GM23338 (cell line): ENCODE measurements around the gene C2orf15. TPM values are rescaled to one million over a fixed set of nuclear protein-coding genes. Genes with fewer than 3 reads are reported as not detected.

Source experiments
- ATAC-seq: fragments of 200-7000 bp; cut with Tn5 transposase; 3 replicates; pipeline ENCODE4 v1.9.1; 2020
- DNase-seq: peaks from one replicate; pipeline ENCODE4 v3.0.0-alpha.2; 2015; ENCODE audit warnings: low spot score
- H2AFZ ChIP-seq: fragments of 200-600 bp; sonication (generic); 2 replicates; pipeline ENCODE4 v1.8.0; 2016; ENCODE audit warnings: antibody characterized with exemption, mild to moderate bottlenecking, moderate library complexity
- H3F3A ChIP-seq: fragments of 200-600 bp; sonication (generic); replicated peaks from 2 replicates; pipeline ENCODE4 v1.8.0; 2017; ENCODE audit warnings: antibody characterized with exemption, mixed run types, low read depth
- H3K27ac ChIP-seq: fragments of 200-600 bp; sonication (generic); 2 replicates; pipeline ENCODE4 v1.6.1; 2016; ENCODE audit warnings: low read depth
- H3K27me3 ChIP-seq: fragments of 200-600 bp; sonication (generic); 2 replicates; pipeline ENCODE4 v1.8.0; 2016; ENCODE audit warnings: mild to moderate bottlenecking, mixed run types, moderate library complexity; ENCODE audit not compliant: insufficient read depth
- H3K36me3 ChIP-seq: fragments of 200-600 bp; sonication (generic); 2 replicates; pipeline ENCODE4 v1.8.0; 2016; ENCODE audit warnings: mild to moderate bottlenecking; ENCODE audit not compliant: insufficient read depth
- H3K4me1 ChIP-seq: fragments of 200-600 bp; sonication (generic); 2 replicates; pipeline ENCODE4 v1.8.0; 2016; ENCODE audit warnings: mild to moderate bottlenecking, moderate library complexity; ENCODE audit not compliant: insufficient read depth
- H3K4me2 ChIP-seq: fragments of 200-600 bp; sonication (generic); 2 replicates; pipeline ENCODE4 v1.7.1; 2017; ENCODE audit warnings: mixed run types
- H3K4me3 ChIP-seq: fragments of 200-600 bp; sonication (generic); 2 replicates; pipeline ENCODE4 v1.6.1; 2016; ENCODE audit warnings: mixed run types
- H3K79me2 ChIP-seq: fragments of 200-600 bp; sonication (generic); replicated peaks from 2 replicates; pipeline ENCODE4 v1.8.0; 2017; ENCODE audit warnings: mild to moderate bottlenecking; ENCODE audit not compliant: insufficient read depth
- H3K9me2 ChIP-seq: fragments of 200-600 bp; sonication (generic); 2 replicates; pipeline ENCODE4 v1.8.0; 2017; ENCODE audit not compliant: insufficient read depth
- H4K20me1 ChIP-seq: fragments of 200-600 bp; sonication (generic); replicated peaks from 2 replicates; pipeline ENCODE4 v1.8.0; 2017; ENCODE audit warnings: mild to moderate bottlenecking; ENCODE audit not compliant: insufficient read depth
- H3K27ac Mint-ChIP-seq: 2 replicates; pipeline ENCODE4 v1.8.0; 2020; ENCODE audit warnings: inconsistent platforms, mild to moderate bottlenecking, moderate library complexity, mixed read lengths
- H3K27me3 Mint-ChIP-seq: 3 replicates; pipeline ENCODE4 v1.8.0; 2022; ENCODE audit warnings: low read depth, mild to moderate bottlenecking, moderate library complexity, mixed read lengths, inconsistent platforms; ENCODE audit not compliant: insufficient read depth, poor library complexity
- H3K36me3 Mint-ChIP-seq: 3 replicates; pipeline ENCODE4 v1.8.0; 2021; ENCODE audit warnings: low read depth, mild to moderate bottlenecking, inconsistent platforms, moderate library complexity, mixed read lengths
- H3K4me1 Mint-ChIP-seq: 3 replicates; pipeline ENCODE4 v1.8.0; 2020; ENCODE audit warnings: mild to moderate bottlenecking, inconsistent platforms, mixed read lengths
- H3K4me3 Mint-ChIP-seq: 3 replicates; pipeline ENCODE4 v1.8.0; 2021; ENCODE audit warnings: moderate library complexity, mild to moderate bottlenecking, inconsistent platforms, mixed read lengths
- H3K9me3 Mint-ChIP-seq: 3 replicates; pipeline ENCODE4 v1.8.0; 2020; ENCODE audit warnings: moderate library complexity, mild to moderate bottlenecking, inconsistent platforms, mixed read lengths
- ETS1 ChIP-seq: IDR thresholded peaks from 2 replicates; pipeline ENCODE4 v1.6.1; 2016; ENCODE audit warnings: antibody characterized with exemption
- EZH2phosphoT487 ChIP-seq: fragments of 200-600 bp; sonication (generic); IDR thresholded peaks from one replicate; pipeline ENCODE4 v1.8.1; 2018; ENCODE audit warnings: antibody characterized with exemption; ENCODE audit not compliant: unreplicated experiment
- ZNF331 ChIP-seq: fragments of 250-450 bp; sonication (Bioruptor Pico); IDR thresholded peaks from 2 replicates; pipeline ENCODE4 v1.5.0; 2020; ENCODE audit warnings: low read depth, mild to moderate bottlenecking, moderate library complexity
- ZNF462 ChIP-seq: fragments of 250-450 bp; sonication (Bioruptor Pico); IDR thresholded peaks from 2 replicates; pipeline ENCODE4 v1.5.0; 2020; ENCODE audit warnings: mild to moderate bottlenecking, moderate library complexity
- polyA plus RNA-seq: library from polyadenylated mRNA; unstranded; fragments of >200 nt; fragmentation: Nextera tagmentation; extraction: Ambion mirVana; gene quantifications from 2 replicates; pipeline ENCODE4 v1.2.1, GENCODE V29; 2016
- total RNA-seq: library from RNA; depleted of rRNA; stranded (reverse); fragments of >200 nt; shearing (Covaris generic); gene quantifications from 2 replicates; pipeline ENCODE4 v1.2.3, GENCODE V29; 2014

Gene C2orf15
- total and polyA plus RNA-seq, 2 experiments from 2014 or later = 7.9 to 8.4 TPM

- no peak for TF ChIP-seq ZNF462
- no peak for TF ChIP-seq ZNF331 (CRISPR knock-in tag)
- TF ChIP-seq ETS1 = no peak
Observed at GRCh38 chr2:99166218-99166617, 24.7 kb downstream of the C2orf15 start (continued).

- Mint-ChIP-seq H3K4me1 (no peaks in the 10 kb centered on the region), H3K4me3 (no peak overlapping the region), H3K36me3 (peaks cover 20% of the 10 kb centered on the region; the same call in 1 of the 3 replicates), H3K27ac (no peak overlapping the region), H3K9me3 (no peaks in the 10 kb centered on the region), H3K27me3 (peaks cover 2% of the 10 kb centered on the region)
- no peaks in the 10 kb centered on the region for H3K4me1 ChIP-seq
- H2AFZ ChIP-seq = no peak overlapping the region
- H3K27me3 ChIP-seq = no peaks in the 10 kb centered on the region
- H3F3A ChIP-seq = no peaks in the 10 kb centered on the region
- 0 out of 2 replicates have a peak, but pooled peaks cover 5% of the 10 kb centered on the region for H3K79me2 ChIP-seq
- H4K20me1 ChIP-seq = peaks cover 2% of the 10 kb centered on the region; the same call in 1 of the 2 replicates
- DNase-seq (no peak), ATAC-seq (no peak)
- no peak for TF ChIP-seq EZH2phosphoT487
- H3K9me2 ChIP-seq = no peaks in the 10 kb centered on the region
- H3K27ac ChIP-seq = no peak overlapping the region
- peaks cover 12% of the 10 kb centered on the region; the same call in 1 of the 2 replicates for H3K36me3 ChIP-seq
- no peak overlapping the region for H3K4me2 ChIP-seq
- H3K4me3 ChIP-seq = no peak overlapping the region
Observed at GRCh38 chr2:99169534-99169933, 28.0 kb downstream of the C2orf15 start.
